Measurements from ENCODE around the gene HAUS8. TPM values are rescaled to one million over a fixed set of nuclear protein-coding genes. Genes with fewer than 3 reads are reported as not detected.
"Not testable (repeated sequence)": the region's sequence is repeated elsewhere in the genome, so short reads cannot be mapped to it uniquely, and the experiment has no call there.

Gene HAUS8
- total and polyA plus RNA-seq, 4 donors, result 2.4 to 10.7 (median 7.8) TPM

GRCh38 chr19:17112700-17113099 is 37.4 kb upstream of the HAUS8 start:
- Histone ChIP-seq H3K9me3 (ENCODE audit: control insufficient read depth, insufficient read depth, low read length) (no peaks in the 10 kb centered on the region), H3K27me3 (ENCODE audit: control insufficient read depth, insufficient read depth, low read length) (no peaks in the 10 kb centered on the region), H3K27ac (ENCODE audit: low read depth, low read length) (no peak overlapping the region), H3K36me3 (ENCODE audit: control insufficient read depth, insufficient read depth, low read length) (peaks cover 44% of the 10 kb centered on the region), H3K4me1 (ENCODE audit: control insufficient read depth, insufficient read depth, low read length) (peaks cover 28% of the 10 kb centered on the region), H3K4me3 (ENCODE audit: low read depth, low read length) (no peak overlapping the region)
- DNase-seq (ENCODE audit: low read depth in 4 of 6, low spot score in 6 of 6), result no peak
- WGBS (ENCODE audit: insufficient coverage), result 89% methylated on average over 7 of the region's 7 CpGs

GRCh38 chr19:17112271-17112670 is 37.0 kb upstream of the HAUS8 start:
- H3K27ac ChIP-seq (ENCODE audit: low read depth, low read length), result no peak overlapping the region
- DNase-seq (ENCODE audit: low read depth in 4 of 6, low spot score in 6 of 6), result no peak
- H3K4me3 ChIP-seq (ENCODE audit: low read depth, low read length), result no peak overlapping the region
- H3K4me1 ChIP-seq (ENCODE audit: control insufficient read depth, insufficient read depth, low read length), result peaks cover 32% of the 10 kb centered on the region
- H3K27me3 ChIP-seq (ENCODE audit: control insufficient read depth, insufficient read depth, low read length), result no peaks in the 10 kb centered on the region
- peaks cover 47% of the 10 kb centered on the region for H3K36me3 ChIP-seq (ENCODE audit: control insufficient read depth, insufficient read depth, low read length)
- 85% methylated on average over 17 of the region's 17 CpGs for WGBS (ENCODE audit: insufficient coverage)
- no peaks in the 10 kb centered on the region for H3K9me3 ChIP-seq (ENCODE audit: control insufficient read depth, insufficient read depth, low read length)

GRCh38 chr19:17111766-17112165 is 36.5 kb upstream of the HAUS8 start:
- no peak overlapping the region for H3K27ac ChIP-seq (ENCODE audit: low read depth, low read length)
- H3K9me3 ChIP-seq (ENCODE audit: control insufficient read depth, insufficient read depth, low read length), result no peaks in the 10 kb centered on the region
- H3K4me1 ChIP-seq (ENCODE audit: control insufficient read depth, insufficient read depth, low read length), result peaks cover 33% of the 10 kb centered on the region
- H3K27me3 ChIP-seq (ENCODE audit: control insufficient read depth, insufficient read depth, low read length), result no peaks in the 10 kb centered on the region
- H3K4me3 ChIP-seq (ENCODE audit: low read depth, low read length), result no peak overlapping the region
- peaks cover 49% of the 10 kb centered on the region for H3K36me3 ChIP-seq (ENCODE audit: control insufficient read depth, insufficient read depth, low read length)
- no peak for DNase-seq (ENCODE audit: low read depth in 4 of 6, low spot score in 6 of 6)
- WGBS (ENCODE audit: insufficient coverage), result 100% methylated on average over 2 of the region's 3 CpGs

GRCh38 chr19:17110599-17110966 is 35.3 kb upstream of the HAUS8 start:
- Histone ChIP-seq H3K4me3 (ENCODE audit: low read depth, low read length) (no peak overlapping the region), H3K9me3 (ENCODE audit: control insufficient read depth, insufficient read depth, low read length) (no peaks in the 10 kb centered on the region), H3K27ac (ENCODE audit: low read depth, low read length) (peak overlapping the region; percentile 40), H3K4me1 (ENCODE audit: control insufficient read depth, insufficient read depth, low read length) (peaks cover 26% of the 10 kb centered on the region), H3K27me3 (ENCODE audit: control insufficient read depth, insufficient read depth, low read length) (no peaks in the 10 kb centered on the region), H3K36me3 (ENCODE audit: control insufficient read depth, insufficient read depth, low read length) (peaks cover 56% of the 10 kb centered on the region)
- 95% methylated on average over 9 of the region's 10 CpGs for WGBS (ENCODE audit: insufficient coverage)
- no peak for DNase-seq (ENCODE audit: low read depth in 4 of 6, low spot score in 6 of 6)

GRCh38 chr19:17109962-17110598 is 34.8 kb upstream of the HAUS8 start:
- Histone ChIP-seq H3K4me3 (ENCODE audit: low read depth, low read length) (no peak overlapping the region), H3K4me1 (ENCODE audit: control insufficient read depth, insufficient read depth, low read length) (peaks cover 30% of the 10 kb centered on the region), H3K9me3 (ENCODE audit: control insufficient read depth, insufficient read depth, low read length) (no peaks in the 10 kb centered on the region), H3K27me3 (ENCODE audit: control insufficient read depth, insufficient read depth, low read length) (no peaks in the 10 kb centered on the region), H3K27ac (ENCODE audit: low read depth, low read length) (peak overlapping the region; percentile 40), H3K36me3 (ENCODE audit: control insufficient read depth, insufficient read depth, low read length) (peaks cover 59% of the 10 kb centered on the region)
- no peak for DNase-seq (ENCODE audit: low read depth in 4 of 6, low spot score in 6 of 6)
- WGBS (ENCODE audit: insufficient coverage), result 81% methylated on average over 26 of the region's 26 CpGs

- Histone ChIP-seq H3K4me1 (ENCODE audit: control insufficient read depth, insufficient read depth, low read length) (peaks cover 30% of the 10 kb centered on the region), H3K4me3 (ENCODE audit: low read depth, low read length) (no peak overlapping the region), H3K36me3 (ENCODE audit: control insufficient read depth, insufficient read depth, low read length) (peaks cover 65% of the 10 kb centered on the region), H3K27ac (ENCODE audit: low read depth, low read length) (no peak overlapping the region), H3K9me3 (ENCODE audit: control insufficient read depth, insufficient read depth, low read length) (no peaks in the 10 kb centered on the region), H3K27me3 (ENCODE audit: control insufficient read depth, insufficient read depth, low read length) (no peaks in the 10 kb centered on the region)
- 80% methylated on average over 3 of the region's 9 CpGs for WGBS (ENCODE audit: insufficient coverage)
- DNase-seq (ENCODE audit: low read depth in 4 of 6, low spot score in 6 of 6), result no peak
These were observed 34.0 kb upstream of the HAUS8 start for GRCh38 chr19:17109300-17109699.

- H3K27me3 ChIP-seq (ENCODE audit: control insufficient read depth, insufficient read depth, low read length), result no peaks in the 10 kb centered on the region
- no peak overlapping the region for H3K4me3 ChIP-seq (ENCODE audit: low read depth, low read length)
- peaks cover 27% of the 10 kb centered on the region for H3K4me1 ChIP-seq (ENCODE audit: control insufficient read depth, insufficient read depth, low read length)
- WGBS (ENCODE audit: insufficient coverage), result 92% methylated on average over 4 of the region's 4 CpGs
- no peak for DNase-seq (ENCODE audit: low read depth in 4 of 6, low spot score in 6 of 6)
- H3K9me3 ChIP-seq (ENCODE audit: control insufficient read depth, insufficient read depth, low read length), result no peaks in the 10 kb centered on the region
- H3K36me3 ChIP-seq (ENCODE audit: control insufficient read depth, insufficient read depth, low read length), result peaks cover 71% of the 10 kb centered on the region
- no peak overlapping the region for H3K27ac ChIP-seq (ENCODE audit: low read depth, low read length)
These were observed 33.2 kb upstream of the HAUS8 start for GRCh38 chr19:17108453-17108784.

GRCh38 chr19:17107546-17108452 is 32.5 kb upstream of the HAUS8 start:
- no peaks in the 10 kb centered on the region for H3K9me3 ChIP-seq (ENCODE audit: control insufficient read depth, insufficient read depth, low read length)
- no peak overlapping the region for H3K4me3 ChIP-seq (ENCODE audit: low read depth, low read length)
- H3K4me1 ChIP-seq (ENCODE audit: control insufficient read depth, insufficient read depth, low read length), result peaks cover 23% of the 10 kb centered on the region
- H3K36me3 ChIP-seq (ENCODE audit: control insufficient read depth, insufficient read depth, low read length), result peaks cover 72% of the 10 kb centered on the region
- H3K27ac ChIP-seq (ENCODE audit: low read depth, low read length), result peak overlapping the region; percentile 47
- no peaks in the 10 kb centered on the region for H3K27me3 ChIP-seq (ENCODE audit: control insufficient read depth, insufficient read depth, low read length)
- 43% methylated on average over 20 of the region's 27 CpGs for WGBS (ENCODE audit: insufficient coverage)
- DNase-seq (ENCODE audit: low read depth in 4 of 6, low spot score in 6 of 6), result peak in 1 of 6 donors; percentile 28

GRCh38 chr19:17106964-17107363 is 31.7 kb upstream of the HAUS8 start:
- H3K9me3 ChIP-seq (ENCODE audit: control insufficient read depth, insufficient read depth, low read length); H3K27me3 ChIP-seq (ENCODE audit: control insufficient read depth, insufficient read depth, low read length); H3K27ac ChIP-seq (ENCODE audit: low read depth, low read length); DNase-seq (ENCODE audit: low read depth in 4 of 6, low spot score in 6 of 6); H3K4me3 ChIP-seq (ENCODE audit: low read depth, low read length): not testable (repeated sequence)
- Histone ChIP-seq H3K36me3 (ENCODE audit: control insufficient read depth, insufficient read depth, low read length) (peaks cover 72% of the 10 kb centered on the region), H3K4me1 (ENCODE audit: control insufficient read depth, insufficient read depth, low read length) (peaks cover 15% of the 10 kb centered on the region)
- WGBS (ENCODE audit: insufficient coverage), result 93% methylated on average over 2 of the region's 4 CpGs

- H3K4me3 ChIP-seq (ENCODE audit: low read depth, low read length), result no peak overlapping the region
- H3K27ac ChIP-seq (ENCODE audit: low read depth, low read length), result no peak overlapping the region
- H3K27me3 ChIP-seq (ENCODE audit: control insufficient read depth, insufficient read depth, low read length), result no peaks in the 10 kb centered on the region
- H3K9me3 ChIP-seq (ENCODE audit: control insufficient read depth, insufficient read depth, low read length), result no peaks in the 10 kb centered on the region
- WGBS (ENCODE audit: insufficient coverage), result 90% methylated on average over 2 of the region's 3 CpGs
- H3K4me1 ChIP-seq (ENCODE audit: control insufficient read depth, insufficient read depth, low read length), result peaks cover 15% of the 10 kb centered on the region
- DNase-seq (ENCODE audit: low read depth in 4 of 6, low spot score in 6 of 6), result no peak
- peaks cover 78% of the 10 kb centered on the region for H3K36me3 ChIP-seq (ENCODE audit: control insufficient read depth, insufficient read depth, low read length)
These were observed 30.3 kb upstream of the HAUS8 start for GRCh38 chr19:17105556-17105955.

Measured in spinal cord (tissue), 10 donors.